GM12865 (cell line): ENCODE measurements around the gene MFSD2A.

ENCODE experiments used
- DNase-seq: peaks from one replicate; pipeline ENCODE4 v3.0.0; 2010; ENCODE audit warnings: low read depth
- H3K4me3 ChIP-seq: 2 replicates; pipeline ENCODE4 v1.5.1; 2011; ENCODE audit warnings: mild to moderate bottlenecking, low read depth, low read length, control low read depth
- CTCF ChIP-seq: IDR thresholded peaks from 2 replicates; pipeline ENCODE4 v1.5.1; 2011; ENCODE audit warnings: low read length, control low read depth, low read depth, inconsistent platforms; ENCODE audit not compliant: insufficient read depth; ENCODE audit errors: missing control alignments

MFSD2A gene

GRCh38 chr1:39969531-39970270 is 14.8 kb downstream of the MFSD2A start:
- no peak for TF ChIP-seq CTCF
- H3K4me3 ChIP-seq: no peak overlapping the region
- no peak for DNase-seq

DNA sequence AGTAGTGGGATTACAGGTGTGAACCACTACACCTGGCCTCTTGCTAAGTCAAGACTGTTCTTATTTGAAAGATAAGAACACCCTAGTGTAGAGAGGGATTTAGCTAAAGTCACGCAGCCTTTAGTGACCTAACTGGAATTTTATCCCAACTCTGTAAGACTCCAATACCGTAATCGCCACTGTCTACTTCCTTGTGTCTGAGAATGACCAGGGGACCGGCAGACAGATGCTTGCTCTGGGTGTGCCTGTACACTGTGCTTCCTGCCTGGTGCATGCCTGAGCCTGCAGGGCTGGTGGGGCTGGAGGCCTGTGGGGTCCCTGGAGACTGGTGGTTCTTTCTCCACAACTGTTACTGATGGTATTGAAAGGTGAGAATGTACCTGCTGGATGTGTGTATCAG is 15.3 kb downstream of the MFSD2A start:
- TF ChIP-seq CTCF: no peak
- DNase-seq: no peak
- no peak overlapping the region for H3K4me3 ChIP-seq

- TF ChIP-seq CTCF: no peak
- DNase-seq: no peak
- H3K4me3 ChIP-seq: no peak overlapping the region
Measured at GRCh38 chr1:39971138-39971537, 16.2 kb downstream of the MFSD2A start.

GRCh38 chr1:39973503-39974135 is 18.7 kb downstream of the MFSD2A start:
- no peak overlapping the region for H3K4me3 ChIP-seq

GRCh38 chr1:39976732-39977131 is 21.8 kb downstream of the MFSD2A start:
- no peak overlapping the region for H3K4me3 ChIP-seq
- TF ChIP-seq CTCF: no peak
- no peak for DNase-seq

More at GRCh38 chr1:39973503-39974135, 18.7 kb downstream of the MFSD2A start:
- TF ChIP-seq CTCF: peak; percentile 96
- peak; percentile 82 for DNase-seq

DNA sequence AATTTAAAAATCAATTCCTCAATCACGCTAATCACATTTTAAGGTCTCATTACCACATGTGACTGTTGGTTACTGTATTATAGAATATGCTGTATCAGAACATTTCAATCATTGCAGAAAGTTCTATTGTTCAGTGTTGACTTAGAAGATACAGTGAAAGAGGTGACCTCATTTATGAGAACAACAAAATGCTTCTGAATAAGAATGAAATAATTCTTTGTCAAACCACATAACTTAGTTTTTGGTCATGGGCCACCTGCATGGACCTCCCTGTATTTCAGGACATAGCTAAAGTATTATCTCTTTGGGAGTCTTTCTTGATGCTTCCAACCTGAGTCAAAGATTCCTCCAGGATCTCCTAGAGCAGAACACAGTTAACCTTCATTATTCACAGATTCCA is 22.3 kb downstream of the MFSD2A start:
- no peak for DNase-seq
- no peak overlapping the region for H3K4me3 ChIP-seq
- no peak for TF ChIP-seq CTCF
